WERI-Rb-1 (cell line): ENCODE measurements around the gene KLF13.

Experiments
- DNase-seq: peaks from one replicate; pipeline ENCODE4 v3.0.0-alpha.2; 2020
- H3K27ac ChIP-seq: fragments of 250-450 bp; sonication (Bioruptor Pico); 2 replicates; pipeline ENCODE4 v1.5.1; 2020; ENCODE audit warnings: mild to moderate bottlenecking, moderate library complexity
- H3K27me3 ChIP-seq: fragments of 250-450 bp; sonication (Bioruptor Pico); 2 replicates; pipeline ENCODE4 v1.5.1; 2021; ENCODE audit warnings: mild to moderate bottlenecking, low read depth, moderate library complexity; ENCODE audit not compliant: insufficient read depth, severe bottlenecking
- H3K36me3 ChIP-seq: fragments of 250-450 bp; sonication (Bioruptor Pico); 2 replicates; pipeline ENCODE4 v1.5.1; 2020; ENCODE audit warnings: mild to moderate bottlenecking, moderate library complexity
- H3K4me3 ChIP-seq: 2 replicates; pipeline ENCODE4 v1.5.1; 2011; ENCODE audit warnings: low read depth, mild to moderate bottlenecking, control low read depth, low read length
- H3K9me3 ChIP-seq: fragments of 250-450 bp; sonication (Bioruptor Pico); 2 replicates; pipeline ENCODE4 v1.5.1; 2021; ENCODE audit warnings: mild to moderate bottlenecking, moderate library complexity; ENCODE audit not compliant: severe bottlenecking
- CTCF ChIP-seq: IDR thresholded peaks from 2 replicates; pipeline ENCODE4 v1.5.1; 2011; ENCODE audit warnings: low read depth, mild to moderate bottlenecking, control low read depth, inconsistent platforms, low read length

KLF13 gene

GRCh38 chr15:31296646-31297574 lies 29.7 kb upstream of the KLF13 start:
- no peaks in the 10 kb centered on the region for H3K9me3 ChIP-seq
- no peak overlapping the region for H3K4me3 ChIP-seq
- no peak for DNase-seq
- TF ChIP-seq CTCF, result no peak
- no peaks in the 10 kb centered on the region for H3K27me3 ChIP-seq
- H3K36me3 ChIP-seq, result no peaks in the 10 kb centered on the region
- H3K27ac ChIP-seq, result no peak overlapping the region

- H3K36me3 ChIP-seq, result no peaks in the 10 kb centered on the region
- no peak for DNase-seq
- no peaks in the 10 kb centered on the region for H3K9me3 ChIP-seq
- H3K4me3 ChIP-seq, result no peak overlapping the region
- H3K27ac ChIP-seq, result no peak overlapping the region
- TF ChIP-seq CTCF, result no peak
- no peaks in the 10 kb centered on the region for H3K27me3 ChIP-seq
Observed at GRCh38 chr15:31297575-31298456, 28.8 kb upstream of the KLF13 start.

GRCh38 chr15:31298707-31299172 lies 27.9 kb upstream of the KLF13 start:
- no peak overlapping the region for H3K4me3 ChIP-seq
- no peaks in the 10 kb centered on the region for H3K36me3 ChIP-seq
- H3K27ac ChIP-seq, result no peak overlapping the region
- no peak for TF ChIP-seq CTCF
- no peak for DNase-seq
- no peaks in the 10 kb centered on the region for H3K27me3 ChIP-seq
- H3K9me3 ChIP-seq, result no peaks in the 10 kb centered on the region

GRCh38 chr15:31300208-31300661 lies 26.4 kb upstream of the KLF13 start:
- H3K4me3 ChIP-seq, result no peak overlapping the region
- no peaks in the 10 kb centered on the region for H3K27me3 ChIP-seq
- H3K36me3 ChIP-seq, result no peaks in the 10 kb centered on the region
- no peaks in the 10 kb centered on the region for H3K9me3 ChIP-seq
- no peak for DNase-seq
- H3K27ac ChIP-seq, result peak overlapping the region; percentile 93
- TF ChIP-seq CTCF, result no peak

GRCh38 chr15:31300981-31301672 lies 25.5 kb upstream of the KLF13 start:
- DNase-seq, result peak; percentile 88
- no peaks in the 10 kb centered on the region for H3K36me3 ChIP-seq
- 0 out of 2 replicates have a peak, but pooled peaks have one; percentile 12 for TF ChIP-seq CTCF
- H3K9me3 ChIP-seq, result no peaks in the 10 kb centered on the region
- no peak overlapping the region for H3K4me3 ChIP-seq
- peak overlapping the region; percentile 93 for H3K27ac ChIP-seq
- H3K27me3 ChIP-seq, result no peaks in the 10 kb centered on the region
